Stomach (tissue), 9 donors: ENCODE results near the gene CREG1. TPM values are rescaled to one million over a fixed set of nuclear protein-coding genes. Genes with fewer than 3 reads are reported as not detected.
"Not testable (repeated sequence)": the region's sequence is repeated elsewhere in the genome, so short reads cannot be mapped to it uniquely, and the experiment has no call there.

Source experiments
- DNase-seq, 2 donors: peaks; one replicate each; pipeline versions ENCODE4 v3.0.0 to v3.0.0-alpha.2; 2013 to 2019
- H3K27ac ChIP-seq, 5 donors: fragments of 200-600 bp in 4 of 5; sonication (generic) in 4 of 5; one replicate each; pipeline ENCODE4 v1.5.1; 2013 to 2019; ENCODE audit warnings: mild to moderate bottlenecking in 1 of 5, moderate library complexity in 1 of 5
- H3K27me3 ChIP-seq, 3 donors: fragments of 200-600 bp; sonication (generic); one replicate each; pipeline ENCODE4 v1.5.1; 2017 to 2019; ENCODE audit warnings: mixed run types in 1 of 3
- H3K36me3 ChIP-seq, 4 donors: fragments of 200-600 bp; sonication (generic); 1 replicate in 3 of 4; 2 replicates in 1 of 4; pipeline ENCODE4 v1.5.1; 2016 to 2019
- H3K4me1 ChIP-seq, 4 donors: fragments of 200-600 bp; sonication (generic); one replicate each; pipeline ENCODE4 v1.5.1; 2016 to 2019
- H3K4me3 ChIP-seq, 4 donors: fragments of 200-600 bp; sonication (generic) in 3 of 4; one replicate each; pipeline ENCODE4 v1.5.1; 2016 to 2019; ENCODE audit warnings: mild to moderate bottlenecking in 1 of 4
- H3K9me3 ChIP-seq, 4 donors: fragments of 200-600 bp; sonication (generic); one replicate each; pipeline ENCODE4 v1.5.1; 2016 to 2019
- EP300 ChIP-seq: sonication (generic); formaldehyde crosslinking; IDR thresholded peaks from one replicate; pipeline ENCODE4 v1.6.1; 2017; ENCODE audit warnings: antibody characterized with exemption
- POLR2A ChIP-seq, 4 donors: fragments of 450-650 bp; IDR thresholded peaks; one replicate each; pipeline ENCODE4 v1.6.1; 2016; ENCODE audit warnings: antibody characterized with exemption in 4 of 4, control low read depth in 2 of 4, mild to moderate bottlenecking in 1 of 4, moderate library complexity in 1 of 4
- POLR2AphosphoS5 ChIP-seq, 3 donors: sonication (generic); formaldehyde crosslinking; IDR thresholded peaks; one replicate each; pipeline ENCODE4 v1.6.1; 2016; ENCODE audit warnings: antibody characterized with exemption in 3 of 3
- WGBS, 5 donors: extraction: QIAGEN DNeasy Blood & Tissue Kit in 3 of 5; methylation state at CpG; one replicate each; pipeline versions ENCODE4 v1.1.5 to v1.1.7; 2013 to 2018; 5-methylcytosine and 5-hydroxymethylcytosine counted together
- intact Hi-C: fragments of 100-400 bp; cut with DNase I; formaldehyde crosslinking; loops from one replicate; pipeline ENCODE4 v1.15.1; 2023; ENCODE audit warnings: low total_unique reads
- polyA plus RNA-seq, 3 donors: library from polyadenylated mRNA; stranded (reverse); fragments of 200-250 nt; gene quantifications; one replicate each; pipeline ENCODE4 v1.2.3, GENCODE V29; 2013
- total RNA-seq, 5 donors: library from RNA; depleted of rRNA; stranded (reverse); fragments of >200 nt; gene quantifications; one replicate each; pipeline versions ENCODE4 v1.1.0 to v1.2.3, GENCODE V29; 2014 to 2016
- TF ChIP-seq, protein P1 (sequence below), 7 experiments: fragments of 450-650 bp in 4 of 7; fragments of 200-600 bp in 3 of 7; sonication (generic) in 3 of 7; IDR thresholded peaks; one replicate each; pipeline ENCODE4 v1.5.1; 2016 to 2019; ENCODE audit warnings: antibody characterized with exemption in 7 of 7, control low read depth in 2 of 7, mild to moderate bottlenecking in 1 of 7
- donor health status: healthy with polysubstance abuse.
- donor health status: Bipolar disorder and iron deficiency.
- donor health status: healthy.

The CREG1 gene
- total and polyA plus RNA-seq, 8 donors: 44.6 to 120 (median 78.3) TPM

DNA sequence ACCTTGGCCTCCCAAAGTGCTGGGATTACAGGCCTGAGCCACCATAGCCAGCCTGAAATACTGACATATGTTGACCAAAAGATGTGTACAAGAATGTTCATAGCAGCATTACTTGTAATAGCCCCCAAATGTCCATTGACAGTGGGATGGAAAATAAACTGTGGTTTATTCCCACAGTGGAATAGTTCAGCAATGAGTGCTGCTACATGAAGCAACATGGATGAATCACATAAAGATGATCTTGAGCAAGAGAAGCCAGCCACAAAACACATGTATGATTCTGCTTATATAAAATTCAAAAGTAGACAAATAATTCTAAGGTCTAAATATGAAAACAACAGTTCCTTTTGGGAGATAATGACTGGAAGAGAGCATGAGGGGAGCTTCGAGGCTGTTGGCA is 9.1 kb upstream of the CREG1 start:
- TF ChIP-seq, protein P1, sequence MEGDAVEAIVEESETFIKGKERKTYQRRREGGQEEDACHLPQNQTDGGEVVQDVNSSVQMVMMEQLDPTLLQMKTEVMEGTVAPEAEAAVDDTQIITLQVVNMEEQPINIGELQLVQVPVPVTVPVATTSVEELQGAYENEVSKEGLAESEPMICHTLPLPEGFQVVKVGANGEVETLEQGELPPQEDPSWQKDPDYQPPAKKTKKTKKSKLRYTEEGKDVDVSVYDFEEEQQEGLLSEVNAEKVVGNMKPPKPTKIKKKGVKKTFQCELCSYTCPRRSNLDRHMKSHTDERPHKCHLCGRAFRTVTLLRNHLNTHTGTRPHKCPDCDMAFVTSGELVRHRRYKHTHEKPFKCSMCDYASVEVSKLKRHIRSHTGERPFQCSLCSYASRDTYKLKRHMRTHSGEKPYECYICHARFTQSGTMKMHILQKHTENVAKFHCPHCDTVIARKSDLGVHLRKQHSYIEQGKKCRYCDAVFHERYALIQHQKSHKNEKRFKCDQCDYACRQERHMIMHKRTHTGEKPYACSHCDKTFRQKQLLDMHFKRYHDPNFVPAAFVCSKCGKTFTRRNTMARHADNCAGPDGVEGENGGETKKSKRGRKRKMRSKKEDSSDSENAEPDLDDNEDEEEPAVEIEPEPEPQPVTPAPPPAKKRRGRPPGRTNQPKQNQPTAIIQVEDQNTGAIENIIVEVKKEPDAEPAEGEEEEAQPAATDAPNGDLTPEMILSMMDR (IDR thresholded peaks at IDR 0.05): no peak
- TF ChIP-seq POLR2A (IDR thresholded peaks at IDR 0.05) (no peak), EP300 (no peak), POLR2AphosphoS5 (IDR thresholded peaks at IDR 0.05) (no peak)
- H3K4me1 ChIP-seq: peaks cover 0 to 12% (median 0%) of the 10 kb centered on the region in 4 donors
- H3K9me3 ChIP-seq: no peaks in the 10 kb centered on the region
- no peaks in the 10 kb centered on the region for H3K36me3 ChIP-seq
- no peak overlapping the region for H3K4me3 ChIP-seq
- H3K27me3 ChIP-seq: no peaks in the 10 kb centered on the region
- no peak overlapping the region for H3K27ac ChIP-seq
- DNase-seq: no peak
- WGBS, 5 donors: 48 to 95% (median 87%) methylated on average over 1 of the region's 1 CpG
- intact Hi-C loops: no loop called here

DNA sequence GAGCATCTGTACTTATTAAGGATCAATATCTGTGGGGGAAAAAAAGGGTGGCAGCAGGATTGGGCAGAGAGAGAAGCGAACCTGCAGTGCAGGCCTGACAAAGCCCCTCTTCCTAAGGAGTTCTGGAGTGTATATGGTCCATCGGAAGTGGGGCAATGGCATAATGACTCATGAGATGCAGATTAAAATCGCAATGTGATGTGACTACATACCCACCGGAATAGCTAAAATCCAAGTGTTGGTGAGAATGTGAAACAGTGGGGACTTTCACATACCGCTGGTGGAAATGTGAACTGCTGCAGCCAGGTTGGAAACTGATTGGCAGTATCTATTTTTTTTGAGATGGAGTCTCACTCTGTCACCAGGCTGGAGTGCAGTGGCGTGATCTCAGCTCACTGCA is 8.2 kb upstream of the CREG1 start:
- Histone ChIP-seq H3K4me3 (no peak overlapping the region), H3K9me3 (no peaks in the 10 kb centered on the region), H3K27me3 (no peaks in the 10 kb centered on the region), H3K27ac (no peak overlapping the region), H3K4me1 (peaks cover 0 to 12% (median 0%) of the 10 kb centered on the region in 4 donors), H3K36me3 (no peaks in the 10 kb centered on the region)
- intact Hi-C loops: no loop called here
- 83 to 95% (median 93%) methylated on average over 6 of the region's 6 CpGs for WGBS, 5 donors
- TF ChIP-seq, protein P1 (IDR thresholded peaks at IDR 0.05): no peak
- TF ChIP-seq POLR2A (IDR thresholded peaks at IDR 0.05) (no peak), EP300 (no peak), POLR2AphosphoS5 (IDR thresholded peaks at IDR 0.05) (no peak)
- no peak for DNase-seq

DNA sequence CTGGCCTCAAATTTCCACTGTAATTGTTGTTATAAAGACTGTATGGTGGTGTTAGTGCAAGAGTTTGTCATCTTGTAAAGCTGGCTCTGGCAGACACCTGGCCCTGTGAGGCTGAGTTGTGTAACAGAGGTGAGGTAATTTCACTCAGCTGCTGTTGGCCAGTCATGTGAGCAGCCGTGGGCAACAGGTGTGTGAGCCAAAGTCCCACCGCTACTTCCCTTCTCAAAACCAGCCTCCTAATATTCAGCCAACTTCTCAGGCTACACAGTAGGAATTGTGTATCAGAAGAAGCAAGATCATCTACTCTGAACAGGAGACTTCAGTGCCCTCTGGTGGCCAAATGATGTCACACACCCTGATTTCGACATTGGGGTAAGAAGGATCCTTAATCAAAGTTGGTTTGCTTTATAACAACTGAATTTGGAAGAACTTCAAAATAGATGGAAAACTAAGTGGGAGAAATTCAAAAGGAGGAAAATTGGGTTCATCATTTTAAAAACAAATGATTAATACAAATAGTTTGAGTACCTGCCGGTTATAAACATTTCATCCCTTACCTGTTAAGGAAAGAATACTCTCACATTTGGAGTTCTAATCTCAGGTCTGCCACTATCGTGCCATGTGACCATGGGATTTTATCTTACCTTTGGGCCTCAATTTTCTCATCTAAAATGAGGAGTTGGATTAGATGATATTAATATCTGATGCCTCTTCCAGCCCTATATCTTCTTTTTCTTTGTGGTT is 2.6 kb upstream of the CREG1 start:
- peak; percentile 85 to 90 for DNase-seq
- Histone ChIP-seq H3K27me3 (no peaks in the 10 kb centered on the region), H3K36me3 (no peaks in the 10 kb centered on the region), H3K27ac (no peak overlapping the region), H3K9me3 (no peaks in the 10 kb centered on the region), H3K4me3 (no peak overlapping the region), H3K4me1 (peaks cover 21 to 38% (median 31%) of the 10 kb centered on the region in 4 donors)
- intact Hi-C loops: no loop called here
- TF ChIP-seq POLR2AphosphoS5 (IDR thresholded peaks at IDR 0.05) (peak in 1 of 3 donors; percentile 35), EP300 (no peak), POLR2A (IDR thresholded peaks at IDR 0.05) (no peak)
- TF ChIP-seq, protein P1 (IDR thresholded peaks at IDR 0.05): peak in 5 of 7 experiments; percentile 55 to 89 (median 84)
- 6 to 16% (median 8%) methylated on average over 5 of the region's 5 CpGs for WGBS, 5 donors

DNA sequence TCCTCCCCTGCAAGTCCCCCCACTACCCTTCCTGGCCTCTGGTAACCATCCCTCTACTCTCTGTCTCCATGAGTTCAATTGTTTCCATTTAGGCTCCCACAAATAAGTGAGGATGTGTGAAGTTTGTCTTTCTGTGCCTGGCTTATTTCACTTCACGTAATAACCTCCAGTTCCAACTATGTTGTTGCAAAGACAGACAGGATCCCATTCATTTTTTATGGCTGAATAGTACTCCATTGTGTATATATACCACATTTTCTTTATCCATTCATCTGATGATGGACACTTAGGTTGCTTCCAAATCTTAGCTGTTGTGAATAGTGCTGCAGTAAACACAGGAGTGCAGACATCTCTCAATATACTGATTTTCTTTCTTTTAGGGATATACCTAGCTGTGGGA is 1.5 kb upstream of the CREG1 start:
- WGBS, 5 donors: 88 to 100% (median 94%) methylated on average over 1 of the region's 1 CpG
- not testable (repeated sequence) for H3K27ac ChIP-seq

More for the DNA sequence above, 1.5 kb upstream of the CREG1 start:
- H3K9me3 ChIP-seq, intact Hi-C loops, H3K36me3 ChIP-seq, DNase-seq, H3K4me3 ChIP-seq, H3K27me3 ChIP-seq: not testable (repeated sequence)
- peaks cover 24 to 49% (median 38%) of the 10 kb centered on the region in 4 donors for H3K4me1 ChIP-seq
